Heart left ventricle (tissue), 16 donors: ENCODE measurements around the gene MPP3. TPM values are rescaled to one million over a fixed set of nuclear protein-coding genes. Genes with fewer than 3 reads are reported as not detected.

Experiments
- ATAC-seq, 4 donors: fragments of 200-7000 bp; cut with Tn5 transposase; one replicate each; pipeline ENCODE4 v1.9.1; 2020 to 2022; ENCODE audit warnings: moderate library complexity in 4 of 4, mild to moderate bottlenecking in 3 of 4, moderate number of reproducible peaks in 1 of 4
- DNase-seq, 5 donors: peaks; one replicate each; pipeline ENCODE4 v3.0.0-alpha.2; 2020
- H3K27ac ChIP-seq, 12 donors: fragments of 200-600 bp; sonication (generic) in 4 of 12; one replicate each; pipeline versions ENCODE4 v1.5.0 to v1.8.0; 2016 to 2022; ENCODE audit warnings: mild to moderate bottlenecking in 2 of 12
- H3K27me3 ChIP-seq, 9 donors: fragments of 200-600 bp; sonication (generic) in 2 of 9; one replicate each; pipeline versions ENCODE4 v1.5.1 to v1.8.0; 2016 to 2022; ENCODE audit warnings: mild to moderate bottlenecking in 3 of 9
- H3K36me3 ChIP-seq, 9 donors: fragments of 200-600 bp; sonication (generic) in 2 of 9; one replicate each; pipeline versions ENCODE4 v1.5.0 to v1.8.0; 2018 to 2022; ENCODE audit warnings: mild to moderate bottlenecking in 2 of 9
- H3K4me1 ChIP-seq, 12 donors: fragments of 200-600 bp; sonication (generic) in 4 of 12; one replicate each; pipeline versions ENCODE4 v1.5.0 to v1.8.0; 2016 to 2022; ENCODE audit warnings: mild to moderate bottlenecking in 3 of 12
- H3K4me3 ChIP-seq, 12 donors: fragments of 200-600 bp; sonication (generic) in 4 of 12; one replicate each; pipeline versions ENCODE4 v1.5.0 to v1.8.0; 2017 to 2022; ENCODE audit warnings: mild to moderate bottlenecking in 9 of 12, moderate library complexity in 4 of 12
- H3K9me3 ChIP-seq, 12 donors: fragments of 200-600 bp; sonication (generic) in 4 of 12; one replicate each; pipeline versions ENCODE4 v1.5.0 to v1.8.0; 2016 to 2022; ENCODE audit warnings: mild to moderate bottlenecking in 1 of 12
- POLR2A ChIP-seq, 2 donors: fragments of 450-650 bp; IDR thresholded peaks; one replicate each; pipeline ENCODE4 v1.6.1; 2017; ENCODE audit warnings: antibody characterized with exemption in 2 of 2, mild to moderate bottlenecking in 2 of 2, moderate library complexity in 2 of 2
- WGBS, 4 donors: extraction: QIAGEN DNeasy Blood & Tissue Kit in 2 of 4; methylation state at CpG; one replicate each; pipeline versions ENCODE4 v1.1.5 to v1.1.7; 2013 to 2018; 5-methylcytosine and 5-hydroxymethylcytosine counted together
- intact Hi-C, 10 donors: fragments of 100-400 bp; cut with DNase I; formaldehyde crosslinking; loops; one replicate each; pipeline versions ENCODE4 v1.11.1 to v1.14.2; 2022
- polyA plus RNA-seq, 2 donors: library from polyadenylated mRNA; stranded (reverse); fragments of 200-250 nt; gene quantifications; one replicate each; pipeline ENCODE4 v1.2.3, GENCODE V29; 2013
- total RNA-seq, 9 donors: library from RNA; depleted of rRNA in 2 of 9; stranded (reverse); fragments of >200 nt in 2 of 9; fragmentation: NEBNext Ultra II Directional in 3 of 9; extraction: Animal tissue kit (Norgen Biotek cat#: 25700) in 3 of 9; gene quantifications; one replicate each; pipeline versions ENCODE4 v1.1.0 to v1.2.4, GENCODE V29; 2016 to 2023
- TF ChIP-seq, protein P1 (sequence below), 12 donors: fragments of 200-600 bp; sonication (generic) in 4 of 12; IDR thresholded peaks; one replicate each; pipeline versions ENCODE4 v1.5.0 to v1.8.0; 2018 to 2022; ENCODE audit warnings: antibody characterized with exemption in 12 of 12, mild to moderate bottlenecking in 5 of 12
- donor health status: ischemic (EF 13 %, LVEDD 7.1; RV severe dilation, severe dysfunction).
- donor health status: healthy with polysubstance abuse.
- donor health status: DM: no; HTN: yes; CAD: no.
- donor health status: DM: no; HTN: no; CAD: no.
- donor health status: ischemic (EF 25% LVEDD 6.9; RV normal size, moderate dysfunction).
- donor health status: ischemic (EF 25% LVEDD 5.7; RV mildly dilated, moderate dysfunction).
- donor health status: healthy.
- donor health status: DM: yes; HTN: yes; CAD: no.
- donor health status: ischemic (EF 35%, LVEDD 5.7; RV mildly dilated, moderate dysfunction).
- donor health status: nonischemic (EF 11% LVEDD 7.7; RV severe dilation, severe dysfunction).
- donor health status: DM: yes; HTN: yes; CAD: no.
- donor health status: PGD.
- donor health status: ischemic (EF 29% LVEDD 5.4; RV normal size, mild dysfunction).
- donor health status: nonischemic (EF 23%, LVEDD 6.1; RV moderate dilation, normal function).

The MPP3 gene
- total and polyA plus RNA-seq, 11 donors = 13.8 to 70.2 (median 27.5) TPM

DNA sequence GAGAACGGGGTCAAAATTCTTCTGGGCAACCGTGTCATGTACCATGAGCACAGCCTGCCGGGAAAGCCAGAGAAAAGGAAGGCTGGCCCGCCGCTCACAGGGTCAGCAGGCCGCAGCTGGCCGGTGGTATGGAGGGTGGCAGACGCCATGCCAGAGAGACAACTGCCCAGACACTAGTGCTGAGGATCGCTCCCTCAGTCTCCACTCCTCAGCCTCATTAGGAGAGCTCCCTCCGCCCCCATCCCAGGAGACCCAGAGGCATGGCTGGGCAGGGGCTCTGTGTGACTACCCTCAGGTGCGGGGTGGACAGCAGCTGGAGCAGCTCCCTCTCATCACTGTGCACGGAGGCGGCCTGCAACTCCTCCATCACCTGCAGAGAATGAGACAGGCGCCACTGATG is 3.2 kb downstream of the MPP3 start:
- Histone ChIP-seq H3K27me3 (no peaks in the 10 kb centered on the region), H3K4me3 (peak overlapping the region in 2 of 12 donors; percentile 4 to 14), H3K36me3 (peaks cover 0 to 62% (median 43%) of the 10 kb centered on the region in 9 donors), H3K27ac (peak overlapping the region in 5 of 12 donors; percentile 79 to 96 (median 86)), H3K9me3 (no peaks in the 10 kb centered on the region), H3K4me1 (peaks cover 0 to 75% (median 17%) of the 10 kb centered on the region in 12 donors)
- no peak for TF ChIP-seq POLR2A (IDR thresholded peaks at IDR 0.05)
- TF ChIP-seq, protein P1, sequence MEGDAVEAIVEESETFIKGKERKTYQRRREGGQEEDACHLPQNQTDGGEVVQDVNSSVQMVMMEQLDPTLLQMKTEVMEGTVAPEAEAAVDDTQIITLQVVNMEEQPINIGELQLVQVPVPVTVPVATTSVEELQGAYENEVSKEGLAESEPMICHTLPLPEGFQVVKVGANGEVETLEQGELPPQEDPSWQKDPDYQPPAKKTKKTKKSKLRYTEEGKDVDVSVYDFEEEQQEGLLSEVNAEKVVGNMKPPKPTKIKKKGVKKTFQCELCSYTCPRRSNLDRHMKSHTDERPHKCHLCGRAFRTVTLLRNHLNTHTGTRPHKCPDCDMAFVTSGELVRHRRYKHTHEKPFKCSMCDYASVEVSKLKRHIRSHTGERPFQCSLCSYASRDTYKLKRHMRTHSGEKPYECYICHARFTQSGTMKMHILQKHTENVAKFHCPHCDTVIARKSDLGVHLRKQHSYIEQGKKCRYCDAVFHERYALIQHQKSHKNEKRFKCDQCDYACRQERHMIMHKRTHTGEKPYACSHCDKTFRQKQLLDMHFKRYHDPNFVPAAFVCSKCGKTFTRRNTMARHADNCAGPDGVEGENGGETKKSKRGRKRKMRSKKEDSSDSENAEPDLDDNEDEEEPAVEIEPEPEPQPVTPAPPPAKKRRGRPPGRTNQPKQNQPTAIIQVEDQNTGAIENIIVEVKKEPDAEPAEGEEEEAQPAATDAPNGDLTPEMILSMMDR (IDR thresholded peaks at IDR 0.05) = no peak
- no peak for ATAC-seq
- DNase-seq = no peak
- intact Hi-C loops = loop anchor here in 9 of 10 donors (5.0 to 10.0 kb wide), 4 partner anchors 45 to 55 kb away; partner anchors contain the start of genes CFAP97D1 (in 5 of the 9) and DUSP3 (in 3 of the 9)
- WGBS, 4 donors = 92 to 95% (median 94%) methylated on average over 10 to 14 of the region's 14 CpGs

DNA sequence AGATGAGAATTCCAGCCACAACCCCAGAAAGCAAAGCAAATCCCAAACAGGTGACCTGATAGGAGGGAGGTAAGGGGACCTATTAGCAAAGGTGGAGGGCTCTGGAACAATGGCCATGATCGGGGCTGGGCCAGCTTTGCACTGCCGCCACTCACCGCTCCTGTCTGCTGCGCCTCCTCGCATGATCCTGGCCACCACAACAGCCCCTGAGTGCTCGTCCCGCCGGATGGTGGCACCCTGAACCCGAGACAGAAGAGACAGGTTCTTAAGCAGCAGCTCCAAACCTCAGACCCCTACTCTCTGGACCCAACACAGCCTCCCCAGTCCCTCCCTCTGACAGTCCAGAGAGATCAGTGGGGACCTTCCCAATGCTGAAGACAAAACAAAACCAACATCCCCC is 5.3 kb downstream of the MPP3 start:
- Histone ChIP-seq H3K4me3 (no peak overlapping the region), H3K4me1 (peaks cover 0 to 81% (median 19%) of the 10 kb centered on the region in 12 donors), H3K36me3 (peaks cover 0 to 67% (median 43%) of the 10 kb centered on the region in 9 donors), H3K27me3 (no peaks in the 10 kb centered on the region), H3K27ac (peak overlapping the region in 7 of 12 donors; percentile 37 to 90 (median 61)), H3K9me3 (no peaks in the 10 kb centered on the region)
- DNase-seq (no peak), ATAC-seq (no peak)
- intact Hi-C loops = loop anchor here in 2 of 10 donors (5.0 to 10.0 kb wide), 2 partner anchors 45 to 57 kb away; partner anchors contain the start of gene CFAP97D1 (in 1 of the 2)
- TF ChIP-seq, protein P1 (IDR thresholded peaks at IDR 0.05) = no peak
- no peak for TF ChIP-seq POLR2A (IDR thresholded peaks at IDR 0.05)
- WGBS, 4 donors = 94 to 98% (median 98%) methylated on average over 9 of the region's 9 CpGs

DNA sequence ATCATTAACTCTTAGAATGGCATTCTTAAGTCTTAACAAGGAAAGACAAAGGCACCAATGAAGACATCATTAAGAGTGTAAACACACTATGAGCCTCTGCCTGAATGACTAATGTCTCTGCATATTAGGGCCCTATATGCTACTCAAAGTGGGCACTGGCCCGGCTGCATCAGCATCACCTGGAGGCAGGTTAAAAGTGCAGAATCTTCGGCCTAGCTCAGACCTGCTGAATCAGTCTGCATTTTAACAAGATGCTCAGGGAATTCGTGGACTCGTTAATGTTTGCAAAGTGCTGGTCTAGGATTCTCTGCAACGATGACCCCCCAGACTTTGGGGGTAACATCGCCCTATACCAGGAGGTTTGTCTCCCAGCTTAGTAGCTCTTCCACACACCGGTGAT is 6.7 kb downstream of the MPP3 start:
- no peak for ATAC-seq
- intact Hi-C loops = loop anchor here in 2 of 10 donors (5.0 to 10.0 kb wide), 2 partner anchors 44 to 59 kb away; partner anchors contain the start of gene CFAP97D1 (in 1 of the 2)
- TF ChIP-seq, protein P1 (IDR thresholded peaks at IDR 0.05) = no peak
- TF ChIP-seq POLR2A (IDR thresholded peaks at IDR 0.05) = no peak
- peak overlapping the region in 5 of 12 donors; percentile 19 to 93 (median 79) for H3K27ac ChIP-seq
- H3K9me3 ChIP-seq = no peaks in the 10 kb centered on the region
- peaks cover 0 to 78% (median 14%) of the 10 kb centered on the region in 12 donors for H3K4me1 ChIP-seq
- no peak overlapping the region for H3K4me3 ChIP-seq
- no peaks in the 10 kb centered on the region for H3K27me3 ChIP-seq
- peaks cover 0 to 77% (median 48%) of the 10 kb centered on the region in 9 donors for H3K36me3 ChIP-seq
- WGBS, 4 donors = 93 to 97% (median 96%) methylated on average over 7 of the region's 7 CpGs
- no peak for DNase-seq

DNA sequence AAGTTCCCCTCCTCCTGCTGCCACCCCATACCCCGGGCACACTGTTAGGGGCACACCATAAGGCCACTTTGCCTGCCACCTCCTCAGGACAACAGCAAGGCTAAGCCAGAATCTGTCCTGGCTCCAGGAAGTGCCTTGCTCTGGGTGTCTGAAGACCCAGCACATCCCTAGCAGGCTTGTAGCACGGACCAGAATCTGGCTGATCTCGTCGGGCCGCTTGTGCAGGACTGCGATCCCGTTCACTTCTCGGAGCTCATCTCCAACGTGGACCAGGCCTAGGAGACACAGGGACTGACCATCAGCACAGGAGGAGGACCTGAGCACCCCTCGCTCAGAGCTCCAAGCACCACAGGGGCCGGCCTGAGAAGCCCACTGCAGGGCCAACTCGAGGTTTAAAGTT is 7.4 kb downstream of the MPP3 start:
- Histone ChIP-seq H3K4me1 (peaks cover 0 to 78% (median 14%) of the 10 kb centered on the region in 12 donors), H3K9me3 (no peaks in the 10 kb centered on the region), H3K27me3 (no peaks in the 10 kb centered on the region), H3K4me3 (no peak overlapping the region), H3K27ac (peak overlapping the region in 7 of 12 donors; percentile 56 to 93 (median 82)), H3K36me3 (peaks cover 0 to 77% (median 50%) of the 10 kb centered on the region in 9 donors)
- WGBS, 4 donors = 92 to 96% (median 95%) methylated on average over 5 to 12 of the region's 12 CpGs
- no peak for ATAC-seq
- intact Hi-C loops = loop anchor here in 2 of 10 donors (5.0 to 10.0 kb wide), 2 partner anchors 43 to 59 kb away; partner anchors contain the start of gene CFAP97D1 (in 1 of the 2)
- TF ChIP-seq, protein P1 (IDR thresholded peaks at IDR 0.05) = no peak
- DNase-seq = peak in 1 of 5 donors; percentile 22
